HAP-1 (cell line): ENCODE measurements around the gene RDH8.
"Not testable (repeated sequence)": the region's sequence is repeated elsewhere in the genome, so short reads cannot be mapped to it uniquely, and the experiment has no call there.

ENCODE experiments used
- DNase-seq, 2 experiments: peaks; one replicate each; pipeline ENCODE4 v3.0.0-alpha.2; 2016 to 2020; ENCODE audit warnings: low spot score in 2 of 2
- H3K27me3 ChIP-seq: fragments of 250-450 bp; sonication (Bioruptor Pico); 2 replicates; pipeline ENCODE4 v1.5.1; 2020; ENCODE audit warnings: low read depth, mild to moderate bottlenecking, moderate library complexity
- H3K36me3 ChIP-seq: fragments of 250-450 bp; sonication (Bioruptor Pico); replicated peaks from 2 replicates; pipeline ENCODE4 v1.5.1; 2020; ENCODE audit warnings: mild to moderate bottlenecking
- H3K4me1 ChIP-seq: fragments of 250-450 bp; sonication (Bioruptor Pico); 2 replicates; pipeline ENCODE4 v1.5.1; 2020; ENCODE audit warnings: mild to moderate bottlenecking
- H3K4me3 ChIP-seq: fragments of 250-450 bp; sonication (Bioruptor Pico); 2 replicates; pipeline ENCODE4 v1.5.1; 2020; ENCODE audit warnings: mild to moderate bottlenecking, moderate library complexity
- H3K9me3 ChIP-seq: fragments of 250-450 bp; sonication (Bioruptor Pico); 2 replicates; pipeline ENCODE4 v1.5.1; 2020; ENCODE audit warnings: mild to moderate bottlenecking, moderate library complexity
- in situ Hi-C: fragments of 300-500 bp; cut with MboI; formaldehyde crosslinking; loops from 3 replicates; pipeline ENCODE4 v1.14.3; 2020; ENCODE audit warnings: low sequenced_read_pairs, inconsistent platforms, mixed read lengths

The RDH8 gene

DNA sequence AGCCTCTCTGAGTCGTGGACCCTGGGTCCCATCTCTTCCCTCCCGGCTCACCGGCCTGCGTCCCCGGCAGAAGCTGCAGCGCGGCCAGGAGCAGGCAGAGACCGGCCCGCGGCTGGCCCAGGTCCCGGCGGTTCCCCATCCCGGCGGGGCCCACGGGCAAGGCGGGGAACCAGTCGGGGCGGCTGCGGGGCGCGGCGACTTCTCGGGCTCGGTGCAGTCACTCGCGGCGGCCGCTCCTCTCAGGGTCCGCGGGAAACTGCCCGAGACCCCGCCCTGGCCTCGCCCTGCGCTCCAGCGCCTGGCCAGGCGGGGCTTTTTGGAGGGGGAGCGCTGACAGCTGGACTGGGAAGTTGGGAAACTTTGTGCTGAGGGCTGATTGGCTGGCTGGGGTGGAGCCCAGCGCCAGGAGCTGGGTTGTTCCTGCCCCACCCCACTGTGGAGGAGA lies 3.0 kb upstream of the RDH8 start, which contains the start of gene COL5A3:
COL5A3 (minus strand) TSS at position 258 of the 445 bp plus-strand sequence; CDS start at position 139, 119 bp downstream.
- no peaks in the 10 kb centered on the region for H3K9me3 ChIP-seq
- DNase-seq, result no peak
- H3K4me3 ChIP-seq, result no peak within 1 kb of the TSS
- H3K36me3 ChIP-seq, result no peaks in the 10 kb centered on the region
- H3K4me1 ChIP-seq, result no peaks in the 10 kb centered on the region
- H3K27me3 ChIP-seq, result peaks cover 50% of the 10 kb centered on the region
- in situ Hi-C loops, result no loop called here

DNA sequence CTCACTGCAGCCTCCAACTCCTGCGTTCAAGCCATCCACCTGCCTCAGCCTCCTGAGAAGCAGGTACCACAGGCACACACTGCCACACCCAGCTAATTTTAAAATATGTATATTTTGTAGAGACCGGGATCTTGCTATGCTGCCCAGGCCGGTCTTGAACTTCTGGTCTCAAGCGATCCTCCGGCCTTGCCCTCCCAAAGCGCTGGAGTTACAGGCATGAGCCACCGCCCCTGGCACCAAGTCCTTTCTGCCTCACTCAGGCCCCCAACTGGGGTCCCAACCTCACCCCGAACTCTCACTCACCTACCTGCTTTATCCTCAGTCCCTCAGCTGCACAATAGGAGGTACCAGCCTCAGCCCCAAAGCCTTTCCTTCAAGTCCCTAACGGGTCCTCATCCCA lies 2.3 kb upstream of the RDH8 start:
- no peak overlapping the region for H3K4me3 ChIP-seq
- H3K36me3 ChIP-seq, result no peaks in the 10 kb centered on the region
- H3K9me3 ChIP-seq, result no peaks in the 10 kb centered on the region
- peaks cover 50% of the 10 kb centered on the region for H3K27me3 ChIP-seq
- in situ Hi-C loops, result no loop called here
- no peaks in the 10 kb centered on the region for H3K4me1 ChIP-seq
- DNase-seq, result no peak

DNA sequence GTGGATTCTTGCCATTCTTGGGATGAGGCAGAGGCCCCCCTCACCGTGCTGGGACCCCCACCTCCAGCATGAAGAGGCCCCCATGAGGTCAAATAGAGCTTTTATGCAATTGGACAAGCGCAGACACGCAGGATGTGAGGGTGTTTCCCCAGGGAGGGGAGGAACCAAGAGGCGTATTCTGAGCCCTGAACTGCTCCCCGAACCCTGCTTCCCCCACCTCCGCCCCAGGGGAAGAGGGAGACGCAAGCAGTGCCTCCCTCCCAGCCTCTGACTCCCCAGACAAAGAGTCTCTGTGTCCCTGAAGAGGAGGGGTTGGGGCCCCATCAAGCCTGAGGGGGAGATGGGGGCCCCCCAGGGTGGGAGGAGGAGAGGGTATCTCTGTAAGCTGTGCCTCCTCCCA lies 1.3 kb upstream of the RDH8 start:
- Histone ChIP-seq H3K4me1 (no peaks in the 10 kb centered on the region), H3K36me3 (no peaks in the 10 kb centered on the region), H3K27me3 (peaks cover 50% of the 10 kb centered on the region), H3K9me3 (no peaks in the 10 kb centered on the region), H3K4me3 (no peak overlapping the region)
- no peak for DNase-seq
- in situ Hi-C loops, result no loop called here

DNA sequence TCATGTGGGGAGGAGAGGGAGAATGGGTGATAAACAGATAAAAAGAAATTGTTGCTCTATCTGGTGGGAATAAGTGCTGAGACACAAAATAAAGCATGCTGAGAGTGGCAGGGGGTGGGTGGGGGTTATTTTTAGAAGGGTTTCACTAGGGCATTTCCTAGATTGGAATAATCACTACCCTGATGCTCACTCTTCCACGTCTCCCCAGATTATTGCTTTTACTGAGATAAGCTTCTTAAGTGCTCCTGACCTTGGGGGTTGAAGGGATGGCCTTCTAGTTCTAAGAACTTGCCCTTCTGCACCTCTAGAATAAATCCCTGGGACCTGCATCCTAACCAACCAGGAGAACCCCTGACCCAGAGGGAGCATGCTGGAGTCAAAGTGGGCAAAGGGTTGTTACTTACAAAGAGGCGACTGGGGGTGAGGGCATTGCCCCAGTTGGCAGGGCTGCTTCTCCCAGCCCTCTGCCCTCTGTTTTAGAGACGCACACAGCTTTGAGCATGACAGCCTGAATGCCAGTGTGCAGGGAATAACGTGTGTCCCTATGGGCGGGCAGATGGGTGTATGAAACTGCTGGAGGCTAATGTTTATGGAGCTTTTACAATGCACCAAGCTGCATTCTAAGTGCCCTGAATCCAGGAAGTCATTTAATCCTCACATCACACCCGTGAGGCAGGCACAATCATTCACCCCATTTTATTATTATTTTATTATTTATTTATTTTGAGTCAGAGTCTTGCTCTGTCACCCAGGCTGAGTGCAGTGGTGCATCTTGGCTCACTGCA lies 743 bp downstream of the RDH8 start:
- Histone ChIP-seq H3K9me3 (no peaks in the 10 kb centered on the region), H3K4me1 (no peaks in the 10 kb centered on the region), H3K36me3 (no peaks in the 10 kb centered on the region), H3K27me3 (peaks cover 42% of the 10 kb centered on the region), H3K4me3 (no peak overlapping the region)
- no peak for DNase-seq
- in situ Hi-C loops, result no loop called here

DNA sequence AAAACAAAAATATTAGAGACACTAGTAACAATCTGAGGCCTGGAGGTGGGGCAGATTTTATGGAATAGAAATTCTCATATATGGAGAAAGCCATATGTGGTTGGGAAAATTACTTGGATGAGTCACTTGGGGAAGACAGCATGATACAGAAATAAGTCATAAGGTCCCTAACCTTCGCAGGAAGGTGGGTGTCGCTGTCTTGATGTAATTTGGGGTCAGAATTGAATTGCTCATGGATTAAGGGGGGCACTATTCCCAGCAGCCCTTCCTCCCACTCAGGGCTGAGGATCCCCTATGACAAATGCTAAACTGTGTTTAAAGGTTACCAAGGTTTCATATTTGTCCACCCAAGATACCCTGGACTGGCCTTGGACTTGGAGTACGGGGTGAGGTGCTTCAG lies 5.0 kb downstream of the RDH8 start:
- no peak for DNase-seq
- H3K9me3 ChIP-seq, result no peaks in the 10 kb centered on the region
- peaks cover 11% of the 10 kb centered on the region for H3K27me3 ChIP-seq
- in situ Hi-C loops, result no loop called here
- H3K4me3 ChIP-seq, result no peak overlapping the region
- no peaks in the 10 kb centered on the region for H3K4me1 ChIP-seq
- H3K36me3 ChIP-seq, result no peaks in the 10 kb centered on the region

DNA sequence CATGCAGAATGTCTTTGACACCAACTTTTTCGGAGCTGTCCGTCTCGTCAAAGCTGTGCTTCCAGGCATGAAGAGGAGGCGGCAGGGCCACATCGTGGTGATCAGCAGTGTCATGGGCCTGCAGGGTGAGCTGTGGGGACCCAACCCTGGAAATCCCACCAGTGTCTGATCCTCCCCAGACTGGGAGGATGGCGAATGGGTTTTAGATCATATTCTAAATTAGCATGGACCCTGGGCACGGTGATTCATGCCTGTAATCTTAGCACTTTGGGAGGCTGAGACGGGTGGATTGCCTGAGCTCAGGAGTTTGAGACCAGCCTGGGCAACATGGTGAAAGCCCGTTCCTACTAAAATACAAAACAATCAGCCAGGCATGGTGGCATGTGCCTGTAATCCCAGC lies 5.5 kb downstream of the RDH8 start:
- no peak overlapping the region for H3K4me3 ChIP-seq
- peaks cover 7% of the 10 kb centered on the region; the same call in 1 of the 2 replicates for H3K27me3 ChIP-seq
- no peaks in the 10 kb centered on the region for H3K4me1 ChIP-seq
- in situ Hi-C loops, result no loop called here
- H3K36me3 ChIP-seq, result no peaks in the 10 kb centered on the region
- H3K9me3 ChIP-seq, result no peaks in the 10 kb centered on the region
- no peak for DNase-seq

DNA sequence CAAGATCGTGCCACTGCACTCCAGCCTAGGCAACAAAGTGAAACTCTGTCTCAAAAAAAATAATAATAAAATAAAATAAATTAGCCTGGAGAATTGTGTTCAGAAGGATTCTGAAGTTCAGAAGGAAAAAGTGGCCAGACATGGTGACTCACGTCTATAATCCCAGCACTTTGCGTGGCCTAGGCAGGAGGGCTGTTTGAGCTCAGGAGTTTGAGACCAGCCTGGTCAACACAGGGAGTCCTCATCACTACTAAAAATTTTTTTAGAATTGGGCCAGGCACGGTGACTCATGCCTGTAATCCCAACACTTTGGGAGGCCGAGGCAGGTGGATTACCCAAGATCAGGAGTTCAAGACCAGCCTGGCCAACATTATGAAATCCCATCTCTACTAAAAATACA lies 6.0 kb downstream of the RDH8 start:
- no peaks in the 10 kb centered on the region for H3K36me3 ChIP-seq
- in situ Hi-C loops, result no loop called here
- no peaks in the 10 kb centered on the region for H3K9me3 ChIP-seq
- peaks cover 3% of the 10 kb centered on the region; the same call in 1 of the 2 replicates for H3K27me3 ChIP-seq
- H3K4me1 ChIP-seq, result no peaks in the 10 kb centered on the region
- DNase-seq, result no peak
- H3K4me3 ChIP-seq, result no peak overlapping the region

DNA sequence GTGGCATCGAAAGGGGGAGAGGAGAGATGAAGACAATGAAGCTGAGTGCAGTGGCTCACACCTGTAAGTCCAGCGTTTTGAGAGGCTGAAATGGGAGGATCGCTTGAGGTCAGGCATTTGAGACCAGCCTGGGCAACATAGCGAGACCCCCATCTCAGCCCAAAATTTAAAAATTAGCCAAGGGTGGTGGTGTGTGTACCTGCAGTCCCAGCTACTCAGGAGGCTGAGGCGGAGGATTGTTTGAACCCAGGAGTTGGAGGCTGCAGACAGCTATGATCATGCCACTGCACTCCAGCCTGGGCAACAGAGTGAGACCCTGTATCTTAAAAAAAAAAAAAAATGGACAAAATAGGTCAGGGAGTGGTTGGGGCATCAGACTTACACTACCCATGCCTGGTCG lies 7.6 kb downstream of the RDH8 start:
- in situ Hi-C loops, result no loop called here
- no peaks in the 10 kb centered on the region for H3K36me3 ChIP-seq
- H3K27me3 ChIP-seq, result no peaks in the 10 kb centered on the region
- no peaks in the 10 kb centered on the region for H3K9me3 ChIP-seq
- no peak overlapping the region for H3K4me3 ChIP-seq
- no peak for DNase-seq
- H3K4me1 ChIP-seq, result no peaks in the 10 kb centered on the region

DNA sequence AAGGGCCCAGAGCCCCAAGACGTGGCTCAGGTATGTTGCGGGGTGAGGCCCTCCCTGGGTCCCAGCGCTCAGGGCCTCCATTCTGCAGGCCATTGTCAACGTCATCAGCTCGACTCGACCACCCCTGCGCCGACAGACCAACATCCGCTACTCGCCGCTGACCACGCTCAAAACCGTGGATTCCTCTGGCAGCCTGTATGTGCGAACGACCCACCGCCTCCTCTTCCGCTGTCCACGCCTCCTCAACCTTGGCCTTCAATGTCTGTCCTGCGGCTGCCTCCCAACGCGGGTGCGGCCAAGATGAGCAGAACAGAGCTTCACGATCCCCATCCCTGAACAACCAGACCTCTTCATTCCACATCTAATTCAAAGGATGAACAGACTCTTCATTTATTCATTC lies 8.2 kb downstream of the RDH8 start:
- Histone ChIP-seq H3K4me1 (no peaks in the 10 kb centered on the region), H3K9me3 (no peaks in the 10 kb centered on the region), H3K4me3 (no peak overlapping the region), H3K36me3 (no peaks in the 10 kb centered on the region), H3K27me3 (no peaks in the 10 kb centered on the region)
- in situ Hi-C loops, result no loop called here
- no peak for DNase-seq

DNA sequence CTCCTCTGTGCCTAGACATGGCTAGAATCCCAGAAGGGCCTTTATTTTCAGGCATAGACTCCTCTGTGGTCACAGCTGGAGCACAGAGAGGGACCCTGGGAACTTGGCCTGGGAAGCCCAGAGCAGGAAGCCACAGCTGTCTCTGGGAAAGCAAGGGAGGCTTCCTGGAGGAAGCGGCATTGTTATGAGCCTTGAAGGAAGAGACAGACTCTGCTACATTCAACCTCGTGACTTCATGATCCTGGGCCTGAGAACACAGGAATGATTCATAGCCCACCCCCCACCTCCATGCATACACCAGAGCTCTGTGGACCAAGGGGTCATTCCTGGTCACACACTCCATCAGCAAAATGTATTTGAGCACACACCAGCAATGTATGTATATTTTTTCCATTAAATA lies 8.6 kb downstream of the RDH8 start:
- Histone ChIP-seq H3K27me3 (no peaks in the 10 kb centered on the region), H3K4me3 (no peak overlapping the region), H3K9me3 (no peaks in the 10 kb centered on the region), H3K4me1 (no peaks in the 10 kb centered on the region), H3K36me3 (no peaks in the 10 kb centered on the region)
- no peak for DNase-seq
- in situ Hi-C loops, result no loop called here

DNA sequence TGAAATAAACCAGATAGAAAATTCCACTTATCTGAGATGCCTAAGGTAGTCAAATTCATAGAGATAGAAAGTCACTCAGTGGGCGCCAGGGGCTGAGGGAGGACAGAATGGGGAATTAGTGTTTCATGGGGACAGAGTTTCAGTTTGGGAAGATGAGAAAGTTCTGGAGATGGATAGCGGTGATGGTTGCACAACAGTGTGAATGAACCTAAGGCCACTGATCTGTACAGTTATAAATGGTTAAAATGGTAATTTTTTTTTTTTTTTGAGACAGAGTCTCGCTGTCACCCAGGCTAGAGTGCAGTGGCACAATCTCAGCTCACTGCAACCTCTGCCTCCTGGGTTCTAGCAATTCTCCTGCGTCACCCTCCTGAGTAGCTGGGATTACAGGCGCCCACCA lies 9.8 kb downstream of the RDH8 start:
- H3K36me3 ChIP-seq, H3K4me1 ChIP-seq, in situ Hi-C loops: not testable (repeated sequence)

DNA sequence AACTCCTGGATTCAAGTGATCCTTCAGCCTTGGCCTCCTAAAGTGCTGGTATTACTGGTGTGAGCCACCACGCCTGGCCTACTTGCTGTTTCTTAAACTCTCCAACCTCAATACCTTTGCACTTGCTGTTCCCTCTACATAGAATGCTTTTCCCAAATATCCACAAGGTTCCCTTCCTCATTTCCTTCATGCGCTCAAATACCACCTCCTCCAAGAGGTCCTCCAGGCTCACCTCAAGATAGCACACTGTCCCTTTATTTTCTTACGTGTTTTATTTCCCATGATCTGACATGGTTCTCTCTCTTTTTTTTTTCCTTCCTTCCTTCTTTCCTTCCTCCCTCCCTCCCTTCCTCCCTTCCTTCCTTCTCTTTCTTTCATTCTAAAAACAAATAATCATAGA lies 13.5 kb downstream of the RDH8 start:
- Histone ChIP-seq H3K9me3 (no peaks in the 10 kb centered on the region), H3K4me3 (no peak overlapping the region), H3K4me1 (peaks cover 4% of the 10 kb centered on the region; the same call in 1 of the 2 replicates), H3K27me3 (peaks cover 15% of the 10 kb centered on the region; the same call in 1 of the 2 replicates), H3K36me3 (no peaks in the 10 kb centered on the region)
- no peak for DNase-seq
- in situ Hi-C loops, result loop anchor here (5.0 kb wide), 1 partner anchor 89 kb away; the partner anchor contains the start of gene OLFM2

More for the DNA sequence above, 9.8 kb downstream of the RDH8 start:
- H3K9me3 ChIP-seq, H3K4me3 ChIP-seq, H3K27me3 ChIP-seq, DNase-seq: not testable (repeated sequence)

DNA sequence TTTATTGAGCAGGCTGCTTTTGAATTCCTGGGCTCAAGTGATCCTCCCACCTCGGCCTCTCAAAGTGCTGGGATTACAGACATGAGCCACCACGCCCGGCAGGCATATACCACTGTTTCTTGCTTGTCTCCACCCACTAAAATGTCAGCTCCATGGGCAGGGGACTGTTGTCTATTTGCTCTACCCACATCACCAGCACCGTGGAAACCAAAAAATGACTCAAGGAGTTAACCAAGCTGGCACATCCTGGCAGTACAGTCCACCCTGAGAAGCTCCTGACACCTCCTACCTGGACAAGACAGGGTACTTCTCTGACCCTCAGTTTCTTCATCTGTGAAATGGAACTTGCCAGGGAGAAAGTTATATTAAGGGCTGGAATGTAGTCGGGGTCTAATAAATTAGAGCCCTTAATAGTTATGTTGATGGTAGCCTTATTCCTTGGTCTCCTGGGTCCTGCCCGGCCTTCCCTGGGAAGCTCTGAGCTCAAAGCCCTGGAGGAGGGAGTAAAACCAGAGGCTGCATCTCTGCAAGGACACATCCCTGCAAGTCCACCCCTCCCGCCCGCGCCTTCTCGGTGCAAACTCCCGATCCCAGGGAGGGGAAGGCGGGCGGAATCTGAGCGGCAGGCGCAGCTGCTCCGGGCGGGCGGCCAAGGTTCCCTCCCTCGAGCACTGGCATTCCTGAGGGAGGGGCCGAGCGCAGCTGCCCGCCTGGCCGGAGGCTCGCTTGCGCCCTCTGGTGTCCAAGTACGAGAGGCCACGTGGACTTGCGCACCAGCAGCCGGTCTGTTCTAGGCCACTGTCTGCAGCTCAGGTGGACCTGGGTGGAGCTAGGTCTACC lies 14.1 kb downstream of the RDH8 start:
- Histone ChIP-seq H3K27me3 (peaks cover 21% of the 10 kb centered on the region), H3K9me3 (no peaks in the 10 kb centered on the region), H3K36me3 (no peaks in the 10 kb centered on the region), H3K4me1 (peaks cover 4% of the 10 kb centered on the region; the same call in 1 of the 2 replicates), H3K4me3 (no peak overlapping the region)
- in situ Hi-C loops, result loop anchor here (5.0 kb wide), 1 partner anchor 90 kb away; the partner anchor contains the start of gene OLFM2
- DNase-seq, result peak; percentile 92 to 98

DNA sequence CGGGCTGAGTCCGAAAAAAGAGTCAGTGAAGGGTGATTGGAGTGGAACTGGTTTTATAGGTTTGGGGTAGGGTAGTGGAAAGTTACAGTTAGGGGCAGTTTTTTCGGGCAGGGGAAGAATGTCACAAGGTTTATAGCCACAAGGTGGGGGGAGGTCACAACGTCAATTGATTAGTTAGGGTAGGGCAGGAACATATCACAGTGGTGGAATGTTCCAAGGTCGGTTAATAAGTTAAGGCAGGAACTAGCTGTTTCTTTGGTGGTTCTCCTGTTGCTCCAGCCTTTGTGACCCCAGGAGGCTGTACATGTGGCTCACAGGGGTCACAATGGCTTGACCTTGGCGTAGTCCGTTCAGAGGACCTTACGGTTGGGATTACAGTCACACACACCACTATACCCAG lies 20.3 kb downstream of the RDH8 start:
- in situ Hi-C loops, result no loop called here
- H3K4me3 ChIP-seq, result no peak overlapping the region
- peaks cover 51% of the 10 kb centered on the region for H3K27me3 ChIP-seq
- no peaks in the 10 kb centered on the region for H3K36me3 ChIP-seq
- DNase-seq, result no peak
- no peaks in the 10 kb centered on the region for H3K9me3 ChIP-seq
- no peaks in the 10 kb centered on the region for H3K4me1 ChIP-seq
